Measurements from ENCODE around the gene LRGUK.

Gene LRGUK

GRCh38 chr7:134126596-134126965 lies 559 bp upstream of the LRGUK start:
- no peak for DNase-seq

GRCh38 chr7:134128829-134129228 lies 1.7 kb downstream of the LRGUK start:
- DNase-seq: no peak

GRCh38 chr7:134129856-134130523 lies 2.9 kb downstream of the LRGUK start:
- no peak for DNase-seq

GRCh38 chr7:134134004-134134403 lies 6.9 kb downstream of the LRGUK start:
- DNase-seq: no peak

- DNase-seq: peak; percentile 13
Observed at GRCh38 chr7:134140889-134141867, 14.0 kb downstream of the LRGUK start.

GRCh38 chr7:134141868-134142264 lies 14.7 kb downstream of the LRGUK start:
- no peak for DNase-seq

- DNase-seq: no peak
Observed at GRCh38 chr7:134153493-134154136, 26.5 kb downstream of the LRGUK start.

- DNase-seq: no peak
Observed at GRCh38 chr7:134154581-134155130, 27.5 kb downstream of the LRGUK start.

- no peak for DNase-seq
Observed at GRCh38 chr7:134155206-134155605, 28.1 kb downstream of the LRGUK start.

- DNase-seq: no peak
Observed at GRCh38 chr7:134155871-134156270, 28.7 kb downstream of the LRGUK start.

- DNase-seq: no peak
Observed at GRCh38 chr7:134165252-134165651, 38.1 kb downstream of the LRGUK start.

- DNase-seq: no peak
Observed at GRCh38 chr7:134167250-134167649, 40.1 kb downstream of the LRGUK start.

- no peak for DNase-seq
Observed at GRCh38 chr7:134167841-134168240, 40.7 kb downstream of the LRGUK start.

- no peak for DNase-seq
Observed at GRCh38 chr7:134174795-134175261, 47.7 kb downstream of the LRGUK start.

- no peak for DNase-seq
Observed at GRCh38 chr7:134175334-134176036, 48.3 kb downstream of the LRGUK start.

GRCh38 chr7:134176037-134176350 lies 48.9 kb downstream of the LRGUK start:
- DNase-seq: no peak

- DNase-seq: peak; percentile 34
Observed at GRCh38 chr7:134179036-134180011, 52.2 kb downstream of the LRGUK start.

- DNase-seq: no peak
Observed at GRCh38 chr7:134180376-134180775, 53.2 kb downstream of the LRGUK start.

- no peak for DNase-seq
Observed at GRCh38 chr7:134182078-134182477, 54.9 kb downstream of the LRGUK start.

- DNase-seq: no peak
Observed at GRCh38 chr7:134184767-134185166, 57.6 kb downstream of the LRGUK start.

- DNase-seq: no peak
Observed at GRCh38 chr7:134186027-134186426, 58.9 kb downstream of the LRGUK start.

All from NCI-H2171 treated with DMSO at 0.1 percent for 48 hours (cell line).